Loucy (cell line): ENCODE measurements around the gene QRFP.

Experiments used
- H2AFZ ChIP-seq: fragments of 200-600 bp; sonication (generic); 2 replicates; pipeline ENCODE4 v1.6.0; 2016; ENCODE audit warnings: antibody characterized with exemption, mild to moderate bottlenecking, low read length, moderate library complexity
- H3F3A ChIP-seq: fragments of 200-600 bp; 2 replicates; pipeline ENCODE4 v1.6.0; 2016; ENCODE audit warnings: antibody characterized with exemption, low read depth, mild to moderate bottlenecking
- H3K27me3 ChIP-seq: fragments of 200-600 bp; sonication (generic); 2 replicates; pipeline ENCODE4 v1.6.1; 2014; ENCODE audit warnings: low read length, mild to moderate bottlenecking; ENCODE audit not compliant: insufficient read depth, poor library complexity, severe bottlenecking
- H3K36me3 ChIP-seq: fragments of 200-600 bp; sonication (generic); 2 replicates; pipeline ENCODE4 v1.6.1; 2016; ENCODE audit warnings: low read length; ENCODE audit not compliant: insufficient read depth
- H3K4me1 ChIP-seq: fragments of 200-600 bp; sonication (generic); 2 replicates; pipeline ENCODE4 v1.5.1; 2014; ENCODE audit warnings: low read length, mild to moderate bottlenecking; ENCODE audit not compliant: insufficient read depth, poor library complexity, severe bottlenecking
- H3K4me2 ChIP-seq: fragments of 200-600 bp; sonication (generic); 2 replicates; pipeline ENCODE4 v1.6.0; 2014; ENCODE audit warnings: antibody characterized with exemption, low read length, low read depth, mild to moderate bottlenecking; ENCODE audit not compliant: poor library complexity, severe bottlenecking
- H3K4me3 ChIP-seq: fragments of 200-600 bp; sonication (generic); 2 replicates; pipeline ENCODE4 v1.5.1; 2014; ENCODE audit warnings: low read length, mild to moderate bottlenecking, mixed read lengths; ENCODE audit not compliant: poor library complexity, severe bottlenecking
- H3K79me2 ChIP-seq: fragments of 200-600 bp; sonication (generic); 2 replicates; pipeline ENCODE4 v1.6.1; 2014; ENCODE audit warnings: low read length; ENCODE audit not compliant: insufficient read depth
- H3K9ac ChIP-seq: fragments of 200-600 bp; sonication (generic); 2 replicates; pipeline ENCODE4 v1.6.0; 2014; ENCODE audit warnings: mild to moderate bottlenecking, low read depth, low read length, moderate library complexity; ENCODE audit not compliant: poor library complexity, severe bottlenecking
- H3K9me2 ChIP-seq: fragments of 200-600 bp; sonication (generic); replicated peaks from 2 replicates; pipeline ENCODE4 v1.6.1; 2016; ENCODE audit warnings: low read depth, low read length, mixed read lengths
- H3K9me3 ChIP-seq: fragments of 200-600 bp; sonication (generic); 2 replicates; pipeline ENCODE4 v1.6.1; 2014; ENCODE audit warnings: mild to moderate bottlenecking, antibody characterized with exemption, low read length, low read depth; ENCODE audit not compliant: insufficient read depth
- H4K20me1 ChIP-seq: fragments of 200-600 bp; sonication (generic); 2 replicates; pipeline ENCODE4 v1.6.0; 2014; ENCODE audit warnings: antibody characterized with exemption, low read length, mild to moderate bottlenecking; ENCODE audit not compliant: insufficient read depth, poor library complexity, severe bottlenecking
- CTCF ChIP-seq: fragments of 200-600 bp; sonication (generic); conservative IDR thresholded peaks from 2 replicates; pipeline ENCODE4 v1.5.1; 2014; ENCODE audit warnings: mild to moderate bottlenecking, antibody characterized with exemption, low read length
- EZH2phosphoT487 ChIP-seq: fragments of 200-600 bp; IDR thresholded peaks from 2 replicates; pipeline ENCODE4 v1.6.1; 2018; ENCODE audit warnings: antibody characterized with exemption, mild to moderate bottlenecking, moderate library complexity, borderline replicate concordance

Gene QRFP

DNA sequence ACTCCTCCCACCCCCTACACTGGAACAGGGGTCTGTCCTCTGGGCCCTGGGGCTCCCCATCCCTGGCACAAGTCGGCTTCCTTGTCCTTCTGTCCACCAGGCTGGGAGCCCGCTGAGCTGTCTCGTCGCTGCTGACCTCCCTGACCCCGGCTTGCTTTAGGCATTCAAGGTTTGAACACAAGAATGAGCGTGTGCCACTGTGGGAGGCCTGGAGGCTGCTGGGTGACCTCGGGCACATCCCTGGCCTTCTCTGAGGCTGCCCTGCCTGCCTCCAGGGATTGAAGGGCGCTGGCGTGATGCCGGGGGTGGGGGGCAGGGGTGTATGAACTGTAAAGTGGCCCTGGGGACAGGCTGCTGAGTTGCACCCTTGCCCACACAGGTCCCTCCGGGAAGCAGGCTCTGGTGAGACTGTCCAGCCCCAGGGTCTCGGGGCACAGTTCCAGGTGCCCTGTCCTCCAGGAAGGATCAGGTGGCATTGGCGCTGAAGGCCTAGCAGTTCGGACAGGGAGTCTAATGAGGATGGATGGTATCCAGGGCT is 24.2 kb upstream of the QRFP start:
- Histone ChIP-seq H3K4me2 (no peak overlapping the region), H3K27me3 (no peaks in the 10 kb centered on the region), H3F3A (no peaks in the 10 kb centered on the region), H4K20me1 (no peaks in the 10 kb centered on the region), H3K9me3 (no peaks in the 10 kb centered on the region), H3K4me3 (no peak overlapping the region), H3K4me1 (no peaks in the 10 kb centered on the region), H2AFZ (no peak overlapping the region), H3K36me3 (no peaks in the 10 kb centered on the region), H3K9ac (no peak overlapping the region), H3K9me2 (no peaks in the 10 kb centered on the region), H3K79me2 (no peaks in the 10 kb centered on the region)
- TF ChIP-seq EZH2phosphoT487 (no peak), CTCF (no peak)

GRCh38 chr9:130920233-130920632 is 23.6 kb upstream of the QRFP start:
- TF ChIP-seq EZH2phosphoT487: no peak
- TF ChIP-seq CTCF: no peak
- no peaks in the 10 kb centered on the region for H3F3A ChIP-seq
- no peaks in the 10 kb centered on the region for H3K27me3 ChIP-seq
- H3K4me1 ChIP-seq: no peaks in the 10 kb centered on the region
- no peak overlapping the region for H3K9ac ChIP-seq
- no peaks in the 10 kb centered on the region for H3K9me3 ChIP-seq
- no peaks in the 10 kb centered on the region for H4K20me1 ChIP-seq
- no peak overlapping the region for H2AFZ ChIP-seq
- H3K79me2 ChIP-seq: no peaks in the 10 kb centered on the region
- H3K36me3 ChIP-seq: no peaks in the 10 kb centered on the region
- H3K4me3 ChIP-seq: no peak overlapping the region
- H3K9me2 ChIP-seq: no peaks in the 10 kb centered on the region
- H3K4me2 ChIP-seq: no peak overlapping the region

DNA sequence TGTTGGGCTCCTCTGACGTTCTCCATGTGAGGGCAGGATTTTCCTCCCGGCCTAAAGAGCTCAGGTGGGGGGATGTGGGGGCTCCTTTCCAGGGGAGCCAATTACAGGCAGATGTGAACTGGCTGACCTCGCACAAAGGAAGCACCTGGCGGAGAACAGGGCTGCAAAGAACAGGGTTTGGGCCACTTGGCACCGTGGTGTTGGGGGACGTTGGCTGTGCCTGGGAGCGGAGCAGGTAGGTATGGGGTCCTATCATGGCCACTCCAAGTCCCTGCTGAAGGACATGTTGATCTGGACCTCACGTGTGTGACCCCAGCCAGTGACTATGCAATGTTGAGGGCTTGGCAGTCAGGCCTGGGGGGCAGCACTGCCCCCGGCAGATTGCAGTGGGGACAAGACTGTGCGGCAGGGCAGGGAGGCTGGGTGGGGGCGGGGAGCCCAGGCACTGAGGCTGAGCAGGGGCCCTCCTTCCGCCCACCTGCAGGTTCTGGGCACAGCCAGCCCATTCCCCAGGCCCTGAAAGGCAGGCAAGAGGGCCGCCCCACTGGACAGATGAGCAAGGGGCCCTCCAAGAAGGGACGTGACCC is 23.0 kb upstream of the QRFP start:
- no peak overlapping the region for H3K4me3 ChIP-seq
- H3F3A ChIP-seq: no peaks in the 10 kb centered on the region
- TF ChIP-seq CTCF (no peak), EZH2phosphoT487 (no peak)
- no peak overlapping the region for H3K4me2 ChIP-seq
- no peaks in the 10 kb centered on the region for H4K20me1 ChIP-seq
- H2AFZ ChIP-seq: no peak overlapping the region
- H3K9me2 ChIP-seq: no peaks in the 10 kb centered on the region
- H3K36me3 ChIP-seq: no peaks in the 10 kb centered on the region
- no peaks in the 10 kb centered on the region for H3K79me2 ChIP-seq
- no peaks in the 10 kb centered on the region for H3K4me1 ChIP-seq
- H3K27me3 ChIP-seq: no peaks in the 10 kb centered on the region
- no peak overlapping the region for H3K9ac ChIP-seq
- H3K9me3 ChIP-seq: no peaks in the 10 kb centered on the region
